ENCODE measurements around the gene CASKIN1.
"Not testable (repeated sequence)": the region's sequence is repeated elsewhere in the genome, so short reads cannot be mapped to it uniquely, and the experiment has no call there.

CASKIN1 gene

DNA sequence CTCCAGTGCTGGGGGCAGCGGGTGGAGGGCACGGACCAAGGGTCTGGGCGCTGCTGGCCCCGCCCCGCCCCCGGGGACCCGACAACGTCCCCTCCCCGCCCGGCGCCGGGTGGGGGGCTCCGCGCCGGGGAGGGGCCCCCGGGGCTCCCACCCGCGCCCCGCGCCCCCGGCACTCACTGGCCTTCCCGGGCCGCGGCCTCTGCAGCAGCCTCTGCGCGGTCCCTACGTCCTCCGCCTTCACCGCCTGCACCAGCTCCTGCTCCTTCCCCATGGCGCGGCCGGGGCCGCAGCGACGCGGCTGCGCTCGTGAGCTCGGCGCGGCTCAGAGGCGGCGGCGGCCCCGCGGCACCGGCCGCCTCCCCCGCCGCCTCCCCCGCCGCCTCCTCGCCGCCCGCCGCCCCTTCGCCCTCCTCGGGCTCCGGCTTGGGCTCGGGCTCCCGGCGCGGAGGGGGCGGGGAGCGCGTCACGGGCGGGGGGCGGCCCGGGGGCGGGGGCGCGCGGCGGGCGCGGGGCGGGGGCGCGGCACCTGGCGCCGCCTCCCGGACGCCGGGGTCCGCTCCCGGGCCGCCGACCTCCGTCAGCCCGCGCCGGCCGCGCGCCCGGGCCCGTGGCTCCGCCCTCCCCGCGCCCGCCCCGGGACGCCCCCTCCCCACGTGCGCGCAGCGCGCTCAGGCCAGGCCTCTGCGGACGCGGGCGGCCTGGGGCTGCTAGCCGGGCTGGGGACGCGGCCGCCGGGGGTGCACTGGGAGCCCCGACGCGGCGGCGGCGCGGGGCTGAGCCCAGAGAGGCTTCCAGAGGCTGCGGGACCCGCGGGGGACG lies at the start of gene CASKIN1:
Gene CASKIN1, minus strand, starts transcription at position 444 of the 819 bp plus-strand sequence. Its CDS starts 173 bp downstream, at position 271.
- no peak for DNase-seq (ENCODE audit: low read depth in 2 of 2)

DNA sequence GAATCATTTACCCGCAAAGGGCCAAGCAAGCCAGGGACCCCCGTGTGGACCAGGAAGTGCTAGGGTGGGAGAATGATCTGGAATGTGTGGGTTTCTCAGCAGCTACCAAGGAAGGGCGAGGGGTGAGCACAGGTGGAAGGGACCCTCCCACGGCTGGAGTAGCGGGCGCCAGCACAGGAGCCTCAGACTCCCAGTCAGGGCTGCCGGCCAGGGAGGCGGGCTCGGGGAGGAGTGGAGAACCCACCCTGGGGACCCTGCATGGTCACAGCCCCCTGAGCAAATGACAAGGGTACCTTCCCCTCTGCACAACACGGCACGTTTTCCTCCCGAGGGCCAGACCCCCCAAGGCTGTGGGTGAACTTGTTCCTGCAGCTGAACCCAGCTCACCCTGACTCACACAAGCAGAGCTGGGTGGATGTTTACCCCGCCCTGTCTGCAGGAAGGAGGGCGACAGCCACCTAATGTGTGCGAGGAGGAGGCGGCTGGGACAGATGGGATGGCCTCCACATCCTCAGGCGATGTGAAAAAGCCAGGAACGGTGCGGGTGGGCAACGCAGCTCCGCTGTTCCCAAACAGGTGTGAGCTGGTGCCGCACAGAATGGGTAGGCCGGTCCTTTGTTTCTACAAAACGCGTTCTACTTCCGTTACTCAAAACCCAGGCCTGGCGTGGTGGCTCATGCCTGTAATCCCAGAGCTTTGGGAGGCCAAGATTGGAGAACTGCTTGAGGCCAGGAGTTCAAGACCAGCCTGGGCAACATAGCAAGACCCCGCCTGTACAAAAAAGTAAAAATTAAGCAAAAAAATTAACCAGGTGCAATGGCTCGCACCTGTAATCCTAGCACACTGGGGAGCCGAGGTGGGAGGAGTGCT lies 48.8 kb upstream of the CASKIN1 start:
- no peak for DNase-seq (ENCODE audit: low read depth in 2 of 2)

GRCh38 chr16:2244301-2244700 lies 47.9 kb upstream of the CASKIN1 start:
- no peak for DNase-seq (ENCODE audit: low read depth in 2 of 2)

DNA sequence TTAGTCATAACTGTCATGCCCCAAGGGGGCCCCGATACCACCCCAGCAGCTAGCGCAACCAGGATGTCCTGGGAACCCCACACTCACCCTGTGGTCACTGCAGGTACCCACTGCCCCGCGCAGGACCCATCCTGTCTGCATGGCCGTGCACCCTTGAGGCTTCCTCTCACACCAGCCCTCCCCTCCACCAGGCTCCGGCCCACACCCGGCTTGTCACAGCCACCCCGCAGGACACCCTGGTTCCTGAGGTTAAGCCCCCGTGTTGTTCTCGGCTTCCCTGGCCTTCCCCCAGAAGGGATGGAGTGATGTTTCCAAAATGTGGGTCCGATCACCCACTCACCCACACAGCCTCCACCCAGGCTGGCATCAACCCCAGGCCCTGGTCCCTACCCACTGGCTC lies 47.4 kb upstream of the CASKIN1 start:
- no peak for DNase-seq (ENCODE audit: low read depth in 2 of 2)

DNA sequence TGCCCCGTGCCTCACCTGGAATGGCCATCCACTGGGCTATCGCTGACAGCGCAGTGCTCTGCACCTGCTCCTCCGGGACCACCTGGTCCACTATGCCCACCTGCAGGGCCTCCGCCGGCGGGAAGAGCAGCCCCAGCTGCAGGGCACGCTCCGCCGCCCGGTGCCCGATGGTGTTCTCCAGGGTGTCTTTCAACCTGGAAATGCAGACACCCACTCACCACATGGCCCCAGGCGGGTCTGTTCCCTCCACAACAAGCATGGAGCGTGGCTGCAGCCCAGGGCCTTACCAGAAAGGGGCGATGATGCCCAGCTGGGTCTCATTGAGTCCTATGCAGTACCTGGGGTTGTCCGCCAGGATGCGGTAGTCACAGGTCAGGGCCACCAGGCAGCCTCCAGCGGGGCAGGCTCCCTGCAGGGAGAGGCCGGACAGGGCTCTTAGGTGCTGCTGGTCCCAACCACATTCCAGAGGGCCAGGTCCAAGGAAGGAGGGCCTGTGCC lies 46.7 kb upstream of the CASKIN1 start:
- DNase-seq (ENCODE audit: low read depth in 2 of 2): no peak

- DNase-seq (ENCODE audit: low read depth in 2 of 2): no peak
Measured at GRCh38 chr16:2242598-2242997, 46.2 kb upstream of the CASKIN1 start.

GRCh38 chr16:2240331-2240730 lies 43.9 kb upstream of the CASKIN1 start:
- DNase-seq (ENCODE audit: low read depth in 2 of 2): not testable (repeated sequence)

GRCh38 chr16:2238838-2239675 lies 42.7 kb upstream of the CASKIN1 start:
- no peak for DNase-seq (ENCODE audit: low read depth in 2 of 2)

- DNase-seq (ENCODE audit: low read depth in 2 of 2): no peak
Measured at GRCh38 chr16:2238150-2238837, 41.9 kb upstream of the CASKIN1 start.

DNA sequence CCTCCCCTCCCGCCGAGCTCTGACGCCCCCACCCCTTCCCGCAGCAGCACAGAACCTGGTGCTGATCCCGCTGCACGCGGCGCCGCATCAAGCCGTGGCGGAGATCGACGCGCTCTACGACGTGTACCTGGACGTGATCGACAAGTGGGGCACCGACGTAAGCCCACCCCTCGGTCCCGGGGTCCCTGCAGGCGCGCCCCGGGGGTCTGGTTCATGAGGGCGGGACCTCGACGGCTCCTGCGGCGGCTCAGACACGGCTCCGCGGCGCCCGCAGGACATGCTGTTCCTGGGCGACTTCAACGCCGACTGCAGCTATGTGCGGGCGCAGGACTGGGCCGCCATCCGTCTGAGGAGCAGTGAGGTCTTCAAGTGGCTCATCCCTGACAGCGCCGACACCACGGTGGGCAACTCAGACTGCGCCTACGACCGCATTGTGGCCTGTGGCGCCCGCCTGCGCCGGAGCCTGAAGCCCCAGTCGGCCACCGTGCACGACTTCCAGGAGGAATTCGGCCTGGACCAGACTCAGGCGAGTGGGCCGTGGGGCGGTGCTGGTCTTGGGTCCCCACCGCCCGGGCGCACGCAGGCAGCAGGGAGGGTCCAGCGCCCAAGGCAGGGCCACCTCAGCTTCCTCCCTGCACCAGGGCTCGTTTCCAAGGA lies 41.2 kb upstream of the CASKIN1 start:
- DNase-seq (ENCODE audit: low read depth in 2 of 2): no peak

- no peak for DNase-seq (ENCODE audit: low read depth in 2 of 2)
Measured at GRCh38 chr16:2237102-2237482, 40.7 kb upstream of the CASKIN1 start.

GRCh38 chr16:2236337-2237101 lies 40.1 kb upstream of the CASKIN1 start, which contains the start of gene DNASE1L2:
Gene DNASE1L2 (plus strand): TSS chr16:2236444. CDS start chr16:2236817, 373 bp downstream.
- no peak for DNase-seq (ENCODE audit: low read depth in 2 of 2)

GRCh38 chr16:2235695-2236336 lies 39.4 kb upstream of the CASKIN1 start:
- DNase-seq (ENCODE audit: low read depth in 2 of 2): no peak

- no peak for DNase-seq (ENCODE audit: low read depth in 2 of 2)
Measured at GRCh38 chr16:2235234-2235651, 38.8 kb upstream of the CASKIN1 start.

GRCh38 chr16:2234813-2235170 lies 38.4 kb upstream of the CASKIN1 start:
- DNase-seq (ENCODE audit: low read depth in 2 of 2): no peak

DNA sequence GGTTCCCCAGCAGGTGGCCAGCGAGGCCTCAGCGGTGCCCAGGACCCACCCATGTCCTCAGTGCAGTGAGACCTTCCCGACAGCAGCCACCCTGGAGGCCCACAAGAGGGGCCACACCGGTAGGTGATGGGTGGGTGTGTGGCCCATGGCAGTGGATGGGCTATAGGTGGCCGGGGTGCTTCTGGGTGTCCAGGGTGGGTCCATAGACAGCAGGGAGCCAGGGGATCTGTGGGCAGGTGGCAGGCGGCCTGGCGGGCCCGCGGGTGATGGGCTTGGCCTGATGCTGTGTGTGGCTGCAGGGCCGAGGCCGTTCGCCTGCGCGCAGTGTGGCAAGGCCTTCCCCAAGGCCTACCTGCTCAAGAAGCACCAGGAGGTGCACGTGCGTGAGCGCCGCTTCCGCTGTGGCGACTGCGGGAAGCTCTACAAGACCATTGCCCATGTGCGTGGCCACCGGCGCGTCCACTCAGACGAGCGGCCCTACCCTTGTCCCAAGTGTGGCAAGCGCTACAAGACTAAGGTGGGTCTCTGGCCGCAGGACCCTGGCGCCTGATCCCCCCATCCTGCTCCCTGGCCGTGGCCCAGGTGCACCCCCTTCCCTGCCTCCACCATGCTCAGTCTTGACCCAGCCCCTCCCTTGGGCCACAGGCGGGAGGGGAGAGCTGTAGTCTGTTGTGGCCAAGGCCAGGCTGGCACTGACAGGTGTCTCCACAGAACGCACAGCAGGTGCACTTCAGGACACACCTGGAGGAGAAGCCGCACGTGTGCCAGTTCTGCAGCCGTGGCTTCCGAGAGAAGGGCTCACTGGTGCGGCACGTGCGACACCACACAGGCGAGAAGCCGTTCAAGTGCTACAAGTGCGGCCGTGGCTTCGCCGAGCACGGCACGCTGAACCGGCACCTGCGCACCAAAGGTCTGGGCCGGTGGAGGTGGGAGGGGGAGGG lies 37.7 kb upstream of the CASKIN1 start:
- no peak for DNase-seq (ENCODE audit: low read depth in 2 of 2)

DNA sequence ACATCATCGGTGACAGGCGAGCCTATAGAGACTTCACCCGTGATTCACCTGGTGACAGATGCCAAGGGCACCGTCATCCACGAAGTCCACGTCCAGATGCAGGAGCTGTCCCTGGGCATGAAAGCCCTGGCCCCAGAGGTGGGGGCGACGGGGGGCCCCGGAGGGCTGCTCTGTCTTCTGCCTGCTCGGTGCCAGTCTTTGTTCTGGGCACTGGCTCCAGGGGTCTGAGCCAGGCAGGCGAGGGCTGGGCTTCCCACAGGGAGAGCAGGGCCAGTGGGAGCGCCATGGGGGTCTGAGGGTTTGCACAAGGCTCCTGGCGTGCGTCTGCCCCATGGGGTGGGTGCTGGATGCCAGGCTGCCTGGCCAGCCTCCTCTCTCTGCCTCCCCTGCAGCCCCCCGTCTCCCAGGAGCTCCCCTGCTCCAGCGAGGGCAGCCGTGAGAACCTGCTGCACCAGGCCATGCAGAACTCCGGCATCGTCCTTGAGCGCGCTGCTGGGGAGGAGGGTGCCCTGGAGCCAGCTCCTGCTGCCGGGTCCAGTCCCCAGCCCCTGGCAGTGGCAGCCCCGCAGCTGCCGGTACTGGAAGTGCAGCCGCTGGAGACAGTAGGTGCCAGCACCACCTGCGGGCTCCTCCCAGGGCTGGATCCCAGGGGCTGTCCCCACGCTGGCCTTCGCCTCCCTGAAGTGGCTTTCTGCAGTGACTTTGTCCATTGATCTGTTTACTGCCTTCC lies 36.8 kb upstream of the CASKIN1 start:
- no peak for DNase-seq (ENCODE audit: low read depth in 2 of 2)

Measured in stimulated activated CD8-positive, alpha-beta memory T cell treated with anti-CD3 and anti-CD28 coated beads, Interleukin-2, amount 100 ng/mL, for 1 hour (primary cell).